PC-9 (cell line): ENCODE results near the gene TCP11L2. TPM values are rescaled to one million over a fixed set of nuclear protein-coding genes. Genes with fewer than 3 reads are reported as not detected.

Experiments
- BruUV-seq: library from RNA; stranded (reverse); fragments of 400-500 nt; replicated peaks from 2 replicates; lab custom pipeline; 2021; lab: Mats Ljungman, UMichigan
- CTCF ChIA-PET: fragments of 300-600 bp; sonication (Branson Sonifier 250); formaldehyde crosslinking; loops from one replicate; lab custom pipeline; 2022; ENCODE audit warnings: antibody characterized with exemption; lab: Charles Lee
- POLR2A ChIA-PET: fragments of 300-600 bp; sonication (Branson Sonifier 250); formaldehyde crosslinking; loops from one replicate; lab custom pipeline; 2022; ENCODE audit warnings: antibody characterized with exemption; ENCODE audit not compliant: unreplicated experiment; lab: Charles Lee
- DNase-seq, 2 experiments: peaks; one replicate each; pipeline versions ENCODE4 v3.0.0 to v3.0.0-alpha.2; 2015 to 2022; ENCODE audit warnings: mixed read lengths in 1 of 2
- H2AFZ ChIP-seq: fragments of 200-600 bp; sonication (generic); 2 replicates; pipeline ENCODE4 v1.8.1; 2017; ENCODE audit warnings: antibody characterized with exemption
- H3F3A ChIP-seq: fragments of 200-600 bp; sonication (generic); 2 replicates; pipeline ENCODE4 v1.8.1; 2017; ENCODE audit warnings: antibody characterized with exemption, mild to moderate bottlenecking, low read depth; ENCODE audit not compliant: insufficient read depth
- H3K27ac ChIP-seq: fragments of 200-600 bp; sonication (generic); 2 replicates; pipeline ENCODE4 v1.6.1; 2016; ENCODE audit warnings: mixed run types
- H3K27me3 ChIP-seq: fragments of 200-600 bp; sonication (generic); 2 replicates; pipeline ENCODE4 v1.6.1; 2016; ENCODE audit warnings: low read depth, mixed run types; ENCODE audit not compliant: insufficient read depth
- H3K36me3 ChIP-seq: fragments of 200-600 bp; sonication (generic); 2 replicates; pipeline ENCODE4 v1.6.1; 2016; ENCODE audit warnings: low read depth, mixed run types
- H3K4me1 ChIP-seq: fragments of 200-600 bp; sonication (generic); replicated peaks from 2 replicates; pipeline ENCODE4 v1.6.1; 2016; ENCODE audit warnings: mixed run types; ENCODE audit not compliant: insufficient read depth
- H3K4me2 ChIP-seq: fragments of 200-600 bp; sonication (generic); 2 replicates; pipeline ENCODE4 v1.6.1; 2017; ENCODE audit warnings: mixed run types
- H3K4me3 ChIP-seq: fragments of 200-600 bp; sonication (generic); 2 replicates; pipeline ENCODE4 v1.6.1; 2016; ENCODE audit warnings: mixed run types
- H3K79me2 ChIP-seq: fragments of 200-600 bp; sonication (generic); 2 replicates; pipeline ENCODE4 v1.6.1; 2017; ENCODE audit warnings: low read depth, mixed run types
- H3K9me2 ChIP-seq: fragments of 200-600 bp; sonication (generic); 2 replicates; pipeline ENCODE4 v1.8.1; 2017; ENCODE audit warnings: mild to moderate bottlenecking; ENCODE audit not compliant: insufficient read depth
- H3K9me3 ChIP-seq: fragments of 200-600 bp; sonication (generic); 2 replicates; pipeline ENCODE4 v1.8.1; 2016; ENCODE audit warnings: low read depth; ENCODE audit not compliant: insufficient read depth
- H4K20me1 ChIP-seq: fragments of 200-600 bp; sonication (generic); 2 replicates; pipeline ENCODE4 v1.8.1; 2017; ENCODE audit not compliant: insufficient read depth
- EZH2 ChIP-seq: fragments of 200-600 bp; sonication (generic); IDR thresholded peaks from 2 replicates; pipeline ENCODE4 v1.8.0; 2017; ENCODE audit warnings: antibody characterized with exemption, low read depth
- intact Hi-C: fragments of 100-400 bp; cut with micrococcal nuclease; formaldehyde crosslinking; loops from one replicate; pipeline ENCODE4 v1.10.0; 2022; ENCODE audit not compliant: unreplicated experiment
- total RNA-seq: library from RNA; stranded (reverse); gene quantifications from 2 replicates; pipeline ENCODE4 v1.2.3, GENCODE V29; 2021
- TF ChIP-seq, protein P1 (sequence below): fragments of 200-600 bp; sonication (generic); conservative IDR thresholded peaks from 2 replicates; pipeline ENCODE4 v1.6.1; 2017; ENCODE audit warnings: mixed run types, antibody characterized with exemption, mild to moderate bottlenecking, moderate library complexity

TCP11L2 gene
- total RNA-seq, 1 experiment from 2014 or later, result 34.6 TPM

DNA sequence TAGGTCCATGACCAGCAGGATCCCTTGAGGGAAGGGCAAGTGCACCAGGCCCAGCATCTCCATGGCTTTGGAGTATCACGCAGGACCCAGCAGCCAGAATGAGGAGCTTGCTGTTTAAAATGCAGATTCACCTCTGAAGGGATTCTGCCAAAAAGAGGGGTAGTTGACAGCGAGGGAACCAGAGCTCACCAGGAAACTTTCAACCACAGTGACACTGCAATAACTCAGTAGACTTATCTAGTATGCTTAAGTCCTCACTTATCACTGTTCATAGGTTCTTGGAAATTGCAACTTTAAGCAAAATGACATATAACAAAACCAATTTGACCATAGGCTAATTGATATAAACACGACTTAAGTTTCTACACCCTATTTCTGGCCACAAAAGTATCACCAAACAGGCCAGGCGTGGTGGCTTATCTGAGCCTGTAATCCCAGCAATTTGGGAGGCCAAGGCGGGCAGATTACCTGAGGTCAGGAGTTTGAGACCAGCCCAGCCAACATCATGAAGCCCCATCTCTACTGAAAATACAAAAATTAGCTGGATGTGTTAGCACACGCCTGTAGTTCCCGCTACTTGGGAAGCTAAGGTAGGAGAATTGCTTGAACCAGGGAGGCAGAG is 33.3 kb upstream of the TCP11L2 start:
- no peak for TF ChIP-seq EZH2
- TF ChIP-seq, protein P1, sequence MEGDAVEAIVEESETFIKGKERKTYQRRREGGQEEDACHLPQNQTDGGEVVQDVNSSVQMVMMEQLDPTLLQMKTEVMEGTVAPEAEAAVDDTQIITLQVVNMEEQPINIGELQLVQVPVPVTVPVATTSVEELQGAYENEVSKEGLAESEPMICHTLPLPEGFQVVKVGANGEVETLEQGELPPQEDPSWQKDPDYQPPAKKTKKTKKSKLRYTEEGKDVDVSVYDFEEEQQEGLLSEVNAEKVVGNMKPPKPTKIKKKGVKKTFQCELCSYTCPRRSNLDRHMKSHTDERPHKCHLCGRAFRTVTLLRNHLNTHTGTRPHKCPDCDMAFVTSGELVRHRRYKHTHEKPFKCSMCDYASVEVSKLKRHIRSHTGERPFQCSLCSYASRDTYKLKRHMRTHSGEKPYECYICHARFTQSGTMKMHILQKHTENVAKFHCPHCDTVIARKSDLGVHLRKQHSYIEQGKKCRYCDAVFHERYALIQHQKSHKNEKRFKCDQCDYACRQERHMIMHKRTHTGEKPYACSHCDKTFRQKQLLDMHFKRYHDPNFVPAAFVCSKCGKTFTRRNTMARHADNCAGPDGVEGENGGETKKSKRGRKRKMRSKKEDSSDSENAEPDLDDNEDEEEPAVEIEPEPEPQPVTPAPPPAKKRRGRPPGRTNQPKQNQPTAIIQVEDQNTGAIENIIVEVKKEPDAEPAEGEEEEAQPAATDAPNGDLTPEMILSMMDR, result no peak
- H3K27me3 ChIP-seq, result no peaks in the 10 kb centered on the region
- H3K4me2 ChIP-seq, result no peak overlapping the region
- H3F3A ChIP-seq, result no peaks in the 10 kb centered on the region
- DNase-seq, result no peak
- H2AFZ ChIP-seq, result no peak overlapping the region
- CTCF ChIA-PET, result no interaction called here
- H3K4me1 ChIP-seq, result no peaks in the 10 kb centered on the region
- intact Hi-C loops, result no loop called here
- H3K36me3 ChIP-seq, result no peaks in the 10 kb centered on the region
- POLR2A ChIA-PET, result no interaction called here
- H3K9me3 ChIP-seq, result no peaks in the 10 kb centered on the region
- H3K4me3 ChIP-seq, result no peak overlapping the region
- H3K79me2 ChIP-seq, result no peaks in the 10 kb centered on the region
- H3K9me2 ChIP-seq, result no peaks in the 10 kb centered on the region
- H3K27ac ChIP-seq, result no peak overlapping the region
- H4K20me1 ChIP-seq, result no peaks in the 10 kb centered on the region
- BruUV-seq, result no TSS peak

- CTCF ChIA-PET, result no interaction called here
- Histone ChIP-seq H3K36me3 (no peaks in the 10 kb centered on the region), H3K4me2 (no peak overlapping the region), H3K9me3 (no peaks in the 10 kb centered on the region), H3K27me3 (no peaks in the 10 kb centered on the region), H3K4me1 (peaks cover 7% of the 10 kb centered on the region), H3F3A (no peaks in the 10 kb centered on the region), H3K27ac (no peak overlapping the region), H3K9me2 (no peaks in the 10 kb centered on the region), H3K4me3 (no peak overlapping the region), H2AFZ (no peak overlapping the region), H3K79me2 (no peaks in the 10 kb centered on the region), H4K20me1 (no peaks in the 10 kb centered on the region)
- no TSS peak for BruUV-seq
- intact Hi-C loops, result no loop called here
- DNase-seq, result no peak
- POLR2A ChIA-PET, result no interaction called here
- TF ChIP-seq EZH2, result no peak
- TF ChIP-seq, protein P1, result no peak
These were observed 30.7 kb upstream of the TCP11L2 start for GRCh38 chr12:106271575-106272505.

DNA sequence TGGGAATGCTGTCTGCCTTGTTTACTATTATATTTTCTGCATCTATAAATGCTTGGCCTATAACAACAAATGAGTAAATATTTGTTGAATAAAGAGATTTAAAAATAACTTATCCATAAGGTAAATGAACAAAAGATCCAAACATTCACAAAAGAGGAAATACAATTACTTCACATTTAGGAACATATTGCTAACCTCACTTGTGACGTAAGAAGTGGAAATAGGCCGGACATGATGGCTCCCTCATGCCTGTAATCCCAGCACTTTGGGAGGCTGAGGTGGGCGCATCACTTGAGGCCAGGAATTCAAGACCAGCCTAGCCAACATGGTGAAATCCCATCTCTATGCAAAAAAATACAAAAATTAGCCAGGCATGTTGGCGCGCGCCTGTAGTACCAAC is 29.0 kb upstream of the TCP11L2 start:
- H3K36me3 ChIP-seq, result no peaks in the 10 kb centered on the region
- ChIA-PET POLR2A (interaction anchor here (0.7 kb wide), 1 partner anchor 8 kb away, joined by 3 read pairs; no protein-coding TSS in a partner anchor), CTCF (no interaction called here)
- no peaks in the 10 kb centered on the region for H3K27me3 ChIP-seq
- H4K20me1 ChIP-seq, result no peaks in the 10 kb centered on the region
- no peak overlapping the region for H3K27ac ChIP-seq
- no peaks in the 10 kb centered on the region for H3K9me2 ChIP-seq
- TF ChIP-seq, protein P1, result no peak
- TF ChIP-seq EZH2, result no peak
- H2AFZ ChIP-seq, result no peak overlapping the region
- intact Hi-C loops, result no loop called here
- H3K79me2 ChIP-seq, result no peaks in the 10 kb centered on the region
- H3K9me3 ChIP-seq, result no peaks in the 10 kb centered on the region
- no peak overlapping the region for H3K4me3 ChIP-seq
- DNase-seq, result no peak
- H3F3A ChIP-seq, result no peaks in the 10 kb centered on the region
- no peak overlapping the region for H3K4me2 ChIP-seq
- BruUV-seq, result no TSS peak
- H3K4me1 ChIP-seq, result peaks cover 8% of the 10 kb centered on the region
